Measurements from ENCODE around the gene DLG1. TPM values are rescaled to one million over a fixed set of nuclear protein-coding genes. Genes with fewer than 3 reads are reported as not detected.

The DLG1 gene
- total RNA-seq, 1 experiment from 2014 or later = 107 TPM

DNA sequence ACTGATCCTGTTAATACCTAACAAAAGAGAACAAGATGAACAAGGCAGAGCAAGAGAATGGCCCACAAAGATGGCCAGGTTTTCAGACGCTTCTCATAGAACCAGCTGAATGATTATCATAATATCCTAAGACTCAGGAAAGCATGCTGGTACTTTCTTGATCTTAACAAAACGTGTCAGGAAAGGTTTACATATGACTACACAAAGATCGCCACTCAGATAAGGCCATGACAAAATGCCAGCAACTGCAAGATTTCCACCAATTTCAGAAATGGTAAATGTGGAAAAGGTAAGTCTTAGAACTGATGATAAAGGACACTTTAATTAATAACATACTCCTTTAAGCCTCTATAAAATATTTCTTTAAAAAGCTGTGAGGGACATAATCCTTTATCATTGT lies 108.8 kb downstream of the DLG1 start:
- DNase-seq (ENCODE audit: low spot score) = no peak
- BruUV-seq (replicated peaks) = no TSS peak
- intact Hi-C loops (cut with micrococcal nuclease; ENCODE audit: unreplicated experiment) = loop anchor here (10.0 kb wide), 2 partner anchors 135 to 585 kb away; no protein-coding TSS in a partner anchor
- CTCF ChIA-PET = no interaction called here
- no peak for TF ChIP-seq CTCF (conservative IDR thresholded peaks at IDR 0.05; ENCODE audit: low read depth, low read length)
- TF ChIP-seq EZH2 (IDR thresholded peaks at IDR 0.05; ENCODE audit: borderline replicate concordance, low read depth, low read length, poor library complexity, severe bottlenecking) = no peak
- Histone ChIP-seq H3K27me3 (replicated peaks; ENCODE audit: insufficient read depth, low read depth, low read length, poor library complexity) (no peaks in the 10 kb centered on the region), H3K27ac (ENCODE audit: low read depth, low read length, poor library complexity, severe bottlenecking) (no peak overlapping the region), H3K36me3 (ENCODE audit: insufficient read depth, low read length, poor library complexity, severe bottlenecking) (peaks cover 4% of the 10 kb centered on the region), H3K4me1 (ENCODE audit: insufficient read depth, low read length, poor library complexity, severe bottlenecking) (peaks cover 3% of the 10 kb centered on the region), H3K4me3 (ENCODE audit: low read depth, low read length, poor library complexity, severe bottlenecking) (no peak overlapping the region), H3K9me3 (ENCODE audit: low read depth, low read length, poor library complexity, severe bottlenecking) (no peaks in the 10 kb centered on the region)
- POLR2A ChIA-PET (ENCODE audit: low non-redundant PET) = no interaction called here

DNA sequence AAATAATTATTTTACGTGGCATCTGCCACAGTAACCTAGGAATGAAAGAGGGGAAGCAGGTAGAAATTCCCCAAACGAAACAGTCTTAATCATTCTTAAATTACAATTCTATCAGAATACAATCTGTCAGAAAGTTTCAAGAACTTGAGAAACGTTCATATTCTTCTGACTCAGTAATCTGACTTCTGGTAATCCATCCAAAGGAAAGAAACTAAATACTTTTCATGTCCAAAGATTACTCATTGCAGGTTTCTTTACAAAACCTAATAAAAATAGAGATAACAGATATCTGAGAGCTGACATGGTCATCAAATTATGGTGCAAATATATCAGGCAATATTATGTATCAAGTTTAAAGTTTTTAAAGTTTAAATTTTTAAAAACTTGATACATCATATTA lies 109.4 kb downstream of the DLG1 start:
- BruUV-seq (replicated peaks) = no TSS peak
- Histone ChIP-seq H3K27ac (ENCODE audit: low read depth, low read length, poor library complexity, severe bottlenecking) (no peak overlapping the region), H3K27me3 (replicated peaks; ENCODE audit: insufficient read depth, low read depth, low read length, poor library complexity) (no peaks in the 10 kb centered on the region), H3K4me1 (ENCODE audit: insufficient read depth, low read length, poor library complexity, severe bottlenecking) (peaks cover 3% of the 10 kb centered on the region), H3K4me3 (ENCODE audit: low read depth, low read length, poor library complexity, severe bottlenecking) (no peak overlapping the region), H3K9me3 (ENCODE audit: low read depth, low read length, poor library complexity, severe bottlenecking) (no peaks in the 10 kb centered on the region), H3K36me3 (ENCODE audit: insufficient read depth, low read length, poor library complexity, severe bottlenecking) (peaks cover 4% of the 10 kb centered on the region)
- DNase-seq (ENCODE audit: low spot score) = no peak
- intact Hi-C loops (cut with micrococcal nuclease; ENCODE audit: unreplicated experiment) = loop anchor here (10.0 kb wide), 2 partner anchors 134 to 584 kb away; no protein-coding TSS in a partner anchor
- no peak for TF ChIP-seq CTCF (conservative IDR thresholded peaks at IDR 0.05; ENCODE audit: low read depth, low read length)
- TF ChIP-seq EZH2 (IDR thresholded peaks at IDR 0.05; ENCODE audit: borderline replicate concordance, low read depth, low read length, poor library complexity, severe bottlenecking) = no peak
- POLR2A ChIA-PET (ENCODE audit: low non-redundant PET) = no interaction called here
- CTCF ChIA-PET = no interaction called here

DNA sequence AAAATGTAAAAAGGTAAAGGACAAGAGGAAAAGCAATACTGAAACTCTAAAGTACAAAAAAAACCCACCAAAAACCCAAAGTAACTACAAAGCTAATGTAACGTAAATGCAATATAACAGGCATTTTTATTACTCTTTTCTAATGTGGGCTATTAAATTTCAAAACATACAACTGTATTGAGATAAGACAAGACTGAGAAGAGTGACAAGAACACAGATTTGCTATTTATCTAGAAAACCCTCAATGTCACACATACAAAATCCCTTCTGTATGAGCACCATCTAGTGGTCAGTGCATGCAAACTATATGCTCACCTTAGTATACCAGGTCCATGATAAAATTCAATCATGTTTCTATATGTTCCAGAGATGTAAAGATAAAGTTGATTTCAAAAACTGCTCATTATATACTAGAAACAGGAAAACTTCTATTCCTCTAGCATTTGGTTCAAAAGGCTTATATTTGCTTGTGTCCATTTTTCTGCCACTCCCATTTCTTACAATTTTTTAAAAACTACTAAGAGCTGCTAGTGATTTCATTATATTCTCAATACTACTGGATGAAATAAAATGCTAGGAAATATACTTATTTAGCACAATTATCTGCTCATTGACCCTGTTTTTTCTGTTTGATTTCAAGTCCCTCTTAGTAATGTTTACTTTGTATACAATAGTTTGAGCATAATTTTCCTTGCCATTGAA lies 111.4 kb downstream of the DLG1 start:
- Histone ChIP-seq H3K27ac (ENCODE audit: low read depth, low read length, poor library complexity, severe bottlenecking) (no peak overlapping the region), H3K4me1 (ENCODE audit: insufficient read depth, low read length, poor library complexity, severe bottlenecking) (peaks cover 5% of the 10 kb centered on the region), H3K36me3 (ENCODE audit: insufficient read depth, low read length, poor library complexity, severe bottlenecking) (no peaks in the 10 kb centered on the region), H3K9me3 (ENCODE audit: low read depth, low read length, poor library complexity, severe bottlenecking) (no peaks in the 10 kb centered on the region), H3K4me3 (ENCODE audit: low read depth, low read length, poor library complexity, severe bottlenecking) (no peak overlapping the region), H3K27me3 (replicated peaks; ENCODE audit: insufficient read depth, low read depth, low read length, poor library complexity) (no peaks in the 10 kb centered on the region)
- no TSS peak for BruUV-seq (replicated peaks)
- DNase-seq (ENCODE audit: low spot score) = peak; percentile 81
- POLR2A ChIA-PET (ENCODE audit: low non-redundant PET) = no interaction called here
- TF ChIP-seq EZH2 (IDR thresholded peaks at IDR 0.05; ENCODE audit: borderline replicate concordance, low read depth, low read length, poor library complexity, severe bottlenecking) = no peak
- peak; percentile 87 for TF ChIP-seq CTCF (conservative IDR thresholded peaks at IDR 0.05; ENCODE audit: low read depth, low read length)
- CTCF ChIA-PET = no interaction called here
- intact Hi-C loops (cut with micrococcal nuclease; ENCODE audit: unreplicated experiment) = loop anchor here (2.0 to 10.0 kb wide), 4 partner anchors 132 to 582 kb away; no protein-coding TSS in a partner anchor
